Measurements from ENCODE around the gene RNF207. TPM values are rescaled to one million over a fixed set of nuclear protein-coding genes. Genes with fewer than 3 reads are reported as not detected.

RNF207 gene
- total RNA-seq, 3 donors from 2014 or later (not counting 1 experiment from before 2014, with no cell fraction given): 2.1 to 5.5 (median 2.3) TPM

GRCh38 chr1:6225651-6226050, 19.7 kb downstream of the RNF207 start:
- no peaks in the 10 kb centered on the region for H3K4me1 ChIP-seq (ENCODE audit: control insufficient read depth, insufficient read depth, low read length)
- no peaks in the 10 kb centered on the region for H3K9me3 ChIP-seq (ENCODE audit: control insufficient read depth, insufficient read depth, low read length)
- no peak overlapping the region for H3K27ac Mint-ChIP-seq
- no peak overlapping the region for H3K4me3 Mint-ChIP-seq
- H3K4me1 Mint-ChIP-seq: peaks cover 0 to 5% of the 10 kb centered on the region in 2 donors
- no peak overlapping the region for H3K27ac ChIP-seq (ENCODE audit: low read length)
- TF ChIP-seq, protein P1, sequence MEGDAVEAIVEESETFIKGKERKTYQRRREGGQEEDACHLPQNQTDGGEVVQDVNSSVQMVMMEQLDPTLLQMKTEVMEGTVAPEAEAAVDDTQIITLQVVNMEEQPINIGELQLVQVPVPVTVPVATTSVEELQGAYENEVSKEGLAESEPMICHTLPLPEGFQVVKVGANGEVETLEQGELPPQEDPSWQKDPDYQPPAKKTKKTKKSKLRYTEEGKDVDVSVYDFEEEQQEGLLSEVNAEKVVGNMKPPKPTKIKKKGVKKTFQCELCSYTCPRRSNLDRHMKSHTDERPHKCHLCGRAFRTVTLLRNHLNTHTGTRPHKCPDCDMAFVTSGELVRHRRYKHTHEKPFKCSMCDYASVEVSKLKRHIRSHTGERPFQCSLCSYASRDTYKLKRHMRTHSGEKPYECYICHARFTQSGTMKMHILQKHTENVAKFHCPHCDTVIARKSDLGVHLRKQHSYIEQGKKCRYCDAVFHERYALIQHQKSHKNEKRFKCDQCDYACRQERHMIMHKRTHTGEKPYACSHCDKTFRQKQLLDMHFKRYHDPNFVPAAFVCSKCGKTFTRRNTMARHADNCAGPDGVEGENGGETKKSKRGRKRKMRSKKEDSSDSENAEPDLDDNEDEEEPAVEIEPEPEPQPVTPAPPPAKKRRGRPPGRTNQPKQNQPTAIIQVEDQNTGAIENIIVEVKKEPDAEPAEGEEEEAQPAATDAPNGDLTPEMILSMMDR (IDR thresholded peaks at IDR 0.05): no peak
- H3K27me3 ChIP-seq (ENCODE audit: control insufficient read depth, insufficient read depth, low read length): no peaks in the 10 kb centered on the region
- ATAC-seq (no peak), DNase-seq (no peak)
- intact Hi-C loops (cut with micrococcal nuclease): no loop called here
- H3K4me3 ChIP-seq (ENCODE audit: low read length): no peak overlapping the region
- peaks cover 38% of the 10 kb centered on the region for H3K36me3 ChIP-seq (ENCODE audit: control insufficient read depth, insufficient read depth, low read length)
- H3K36me3 Mint-ChIP-seq: peaks cover 6% of the 10 kb centered on the region
- H3K27me3 Mint-ChIP-seq (ENCODE audit: low read depth in 2 of 2): no peaks in the 10 kb centered on the region
- no peaks in the 10 kb centered on the region for H3K9me3 Mint-ChIP-seq
- WGBS (ENCODE audit: insufficient coverage): 96% methylated on average over 8 of the region's 8 CpGs

DNA sequence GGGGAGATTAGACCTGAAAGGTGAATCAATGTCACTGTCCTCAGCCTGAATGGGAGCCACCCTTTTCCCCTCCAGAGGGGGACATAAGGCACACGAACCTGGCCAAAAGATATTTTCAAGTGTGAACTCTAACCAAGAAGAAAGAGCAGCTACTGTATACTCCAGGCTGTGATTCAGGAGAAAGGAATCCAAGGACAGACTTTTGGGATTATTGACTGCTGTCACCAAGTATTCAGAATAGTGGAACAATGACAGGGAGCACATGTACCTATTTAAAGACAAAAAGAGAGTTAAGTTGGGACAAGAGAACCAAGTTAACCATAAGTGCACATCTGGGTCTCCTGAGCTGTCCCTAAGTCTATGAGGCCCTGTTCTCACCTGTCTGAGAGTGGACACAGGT, 27.5 kb downstream of the RNF207 start:
- Histone ChIP-seq H3K36me3 (ENCODE audit: control insufficient read depth, insufficient read depth, low read length) (peaks cover 23% of the 10 kb centered on the region), H3K27ac (ENCODE audit: low read length) (no peak overlapping the region), H3K4me3 (ENCODE audit: low read length) (no peak overlapping the region), H3K27me3 (ENCODE audit: control insufficient read depth, insufficient read depth, low read length) (no peaks in the 10 kb centered on the region), H3K4me1 (ENCODE audit: control insufficient read depth, insufficient read depth, low read length) (peaks cover 14% of the 10 kb centered on the region), H3K9me3 (ENCODE audit: control insufficient read depth, insufficient read depth, low read length) (no peaks in the 10 kb centered on the region)
- no peaks in the 10 kb centered on the region for H3K36me3 Mint-ChIP-seq
- H3K4me1 Mint-ChIP-seq: peaks cover 11 to 16% of the 10 kb centered on the region in 2 donors
- peaks cover 0 to 3% of the 10 kb centered on the region in 2 donors for H3K27me3 Mint-ChIP-seq (ENCODE audit: low read depth in 2 of 2)
- intact Hi-C loops (cut with micrococcal nuclease): no loop called here
- DNase-seq (no peak), ATAC-seq (no peak)
- H3K4me3 Mint-ChIP-seq: peak overlapping the region; percentile 35
- H3K9me3 Mint-ChIP-seq: no peaks in the 10 kb centered on the region
- 67% methylated on average over 1 of the region's 1 CpG for WGBS (ENCODE audit: insufficient coverage)
- TF ChIP-seq, protein P1 (IDR thresholded peaks at IDR 0.05): no peak
- H3K27ac Mint-ChIP-seq: no peak overlapping the region

DNA sequence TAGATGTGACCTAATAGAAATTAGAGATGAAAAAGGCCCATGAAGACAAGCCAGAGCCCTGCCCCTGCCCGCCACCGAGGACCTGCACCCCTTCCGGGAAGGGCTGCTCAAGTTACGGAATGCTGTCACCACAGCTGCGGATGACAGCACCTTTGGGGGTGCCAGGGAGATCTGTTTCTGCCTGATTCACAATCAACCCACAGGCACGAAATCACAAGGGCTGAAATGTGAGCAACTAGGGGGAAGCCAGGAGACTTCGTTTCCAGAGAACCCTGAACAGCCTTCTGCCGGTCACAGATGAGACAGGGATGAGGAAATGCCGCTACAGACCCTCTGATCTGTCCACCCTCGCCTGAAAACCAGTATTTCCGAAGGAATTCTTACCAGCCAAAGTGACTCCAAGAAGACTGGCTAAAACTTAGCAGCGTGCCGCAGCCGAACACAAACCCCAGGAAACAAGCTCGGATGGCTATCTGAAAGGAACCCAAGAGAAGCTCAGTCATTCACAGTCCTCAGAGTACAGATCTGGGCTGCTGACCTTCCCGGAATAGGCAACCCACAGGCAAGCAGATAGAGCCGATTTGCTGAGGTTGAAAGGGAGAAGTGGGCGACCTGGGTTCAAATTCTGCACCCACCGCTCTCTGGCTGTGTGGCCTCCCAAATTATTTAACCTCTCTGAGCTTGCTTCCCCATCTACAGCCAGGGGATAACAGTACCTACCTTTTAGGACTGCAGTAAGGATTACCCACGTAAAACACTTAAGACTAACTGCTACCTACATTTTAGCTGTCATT, 28.8 kb downstream of the RNF207 start:
- TF ChIP-seq, protein P1 (IDR thresholded peaks at IDR 0.05): no peak
- peaks cover 7 to 8% of the 10 kb centered on the region in 2 donors for H3K27me3 Mint-ChIP-seq (ENCODE audit: low read depth in 2 of 2)
- H3K4me1 Mint-ChIP-seq: peaks cover 11 to 16% of the 10 kb centered on the region in 2 donors
- peaks cover 14% of the 10 kb centered on the region for H3K4me1 ChIP-seq (ENCODE audit: control insufficient read depth, insufficient read depth, low read length)
- H3K4me3 Mint-ChIP-seq: peak overlapping the region; percentile 88
- H3K27me3 ChIP-seq (ENCODE audit: control insufficient read depth, insufficient read depth, low read length): no peaks in the 10 kb centered on the region
- DNase-seq (no peak), ATAC-seq (no peak)
- no peak overlapping the region for H3K27ac ChIP-seq (ENCODE audit: low read length)
- intact Hi-C loops (cut with micrococcal nuclease): no loop called here
- no peaks in the 10 kb centered on the region for H3K36me3 Mint-ChIP-seq
- peak overlapping the region; percentile 64 for H3K4me3 ChIP-seq (ENCODE audit: low read length)
- peaks cover 18% of the 10 kb centered on the region for H3K36me3 ChIP-seq (ENCODE audit: control insufficient read depth, insufficient read depth, low read length)
- WGBS (ENCODE audit: insufficient coverage): 87% methylated on average over 18 of the region's 20 CpGs
- H3K9me3 ChIP-seq (ENCODE audit: control insufficient read depth, insufficient read depth, low read length): no peaks in the 10 kb centered on the region
- no peaks in the 10 kb centered on the region for H3K9me3 Mint-ChIP-seq
- peak overlapping the region; percentile 53 to 77 for H3K27ac Mint-ChIP-seq

All from natural killer cell (primary cell).